Panc1 (cell line): ENCODE measurements around the gene MAD1L1. TPM values are rescaled to one million over a fixed set of nuclear protein-coding genes. Genes with fewer than 3 reads are reported as not detected.

Experiments
- ATAC-seq: fragments of 200-7000 bp; cut with Tn5 transposase; 2 replicates; pipeline ENCODE4 v1.9.1; 2020; ENCODE audit warnings: mild to moderate bottlenecking, moderate library complexity
- BruUV-seq: library from RNA; stranded (reverse); fragments of 400-500 nt; replicated peaks from 2 replicates; lab custom pipeline; 2021; lab: Mats Ljungman, UMichigan
- CTCF ChIA-PET: fragments of 300-600 bp; sonication (Branson Sonifier 250); formaldehyde crosslinking; loops from one replicate; lab custom pipeline; 2022; ENCODE audit warnings: antibody characterized with exemption; lab: Charles Lee
- POLR2A ChIA-PET: fragments of 300-600 bp; sonication (Branson Sonifier 250); formaldehyde crosslinking; loops from one replicate; lab custom pipeline; 2022; ENCODE audit warnings: antibody characterized with exemption; lab: Charles Lee
- DNase-seq: peaks from one replicate; pipeline ENCODE4 v3.0.0-alpha.2; 2010; ENCODE audit warnings: low read depth, low spot score
- H3K27ac ChIP-seq: 2 replicates; pipeline ENCODE4 v1.5.1; 2011; ENCODE audit warnings: mild to moderate bottlenecking, low read length, inconsistent platforms
- H3K27me3 ChIP-seq: fragments of 200-500 bp; sonication (Bioruptor generic); 2 replicates; pipeline ENCODE4 v1.6.0; 2014; ENCODE audit warnings: low read length, inconsistent platforms; ENCODE audit not compliant: control insufficient read depth, insufficient read depth
- H3K36me3 ChIP-seq: fragments of 200-500 bp; sonication (Bioruptor generic); 2 replicates; pipeline ENCODE4 v1.5.1; 2014; ENCODE audit warnings: inconsistent platforms, mild to moderate bottlenecking, low read length, moderate library complexity; ENCODE audit not compliant: control insufficient read depth, insufficient read depth
- H3K4me1 ChIP-seq: 2 replicates; pipeline ENCODE4 v1.5.1; 2011; ENCODE audit warnings: inconsistent platforms, mild to moderate bottlenecking, low read length, moderate library complexity; ENCODE audit not compliant: control insufficient read depth, insufficient read depth
- H3K4me3 ChIP-seq, 2 experiments: 2 replicates each; pipeline ENCODE4 v1.5.1; 2011 to 2012; ENCODE audit warnings: low read depth in 2 of 2, low read length in 2 of 2, mild to moderate bottlenecking in 2 of 2, inconsistent platforms in 1 of 2, moderate library complexity in 1 of 2
- H3K9me3 ChIP-seq: fragments of 200-500 bp; sonication (Bioruptor generic); 2 replicates; pipeline ENCODE4 v1.5.1; 2014; ENCODE audit warnings: low read depth, mild to moderate bottlenecking, inconsistent platforms, low read length, moderate library complexity; ENCODE audit not compliant: control insufficient read depth, insufficient read depth
- CTCF ChIP-seq: fragments of 450-650 bp; IDR thresholded peaks from 2 replicates; pipeline ENCODE4 v1.5.1; 2017; ENCODE audit warnings: mild to moderate bottlenecking
- POLR2AphosphoS5 ChIP-seq: IDR thresholded peaks from 2 replicates; pipeline ENCODE4 v1.6.1; 2012; ENCODE audit warnings: mild to moderate bottlenecking, low read depth, low read length, moderate library complexity
- REST ChIP-seq, 2 experiments: IDR thresholded peaks; 2 replicates each; pipeline ENCODE4 v1.6.1; 2011 to 2012; ENCODE audit warnings: low read depth in 2 of 2, control low read depth in 1 of 2, low read length in 1 of 2, mild to moderate bottlenecking in 1 of 2, moderate library complexity in 1 of 2; ENCODE audit not compliant: insufficient read depth in 1 of 2
- SIN3A ChIP-seq: IDR thresholded peaks from 2 replicates; pipeline ENCODE4 v1.6.1; 2012; ENCODE audit warnings: low read depth, mild to moderate bottlenecking, low read length, moderate library complexity, borderline replicate concordance; ENCODE audit not compliant: insufficient read depth
- TCF7L2 ChIP-seq: IDR thresholded peaks from 2 replicates; pipeline ENCODE4 v1.6.1; 2011; ENCODE audit warnings: mild to moderate bottlenecking, low read depth, low read length, inconsistent platforms
- in situ Hi-C: cut with HindIII; loops from 2 replicates; pipeline ENCODE4 v1.10.0; 2016; ENCODE audit warnings: low sequenced_read_pairs, low pct_unique_long_range_greater_than_20kb
- intact Hi-C: fragments of 100-400 bp; cut with micrococcal nuclease; formaldehyde crosslinking; loops from one replicate; pipeline ENCODE4 v1.10.0; 2022; ENCODE audit not compliant: unreplicated experiment
- total RNA-seq: library from RNA; stranded (reverse); gene quantifications from one replicate; pipeline ENCODE4 v1.2.1, GENCODE V29; 2021; ENCODE audit not compliant: unreplicated experiment

MAD1L1 gene
- total RNA-seq, 1 experiment from 2014 or later, result 70.8 TPM

DNA sequence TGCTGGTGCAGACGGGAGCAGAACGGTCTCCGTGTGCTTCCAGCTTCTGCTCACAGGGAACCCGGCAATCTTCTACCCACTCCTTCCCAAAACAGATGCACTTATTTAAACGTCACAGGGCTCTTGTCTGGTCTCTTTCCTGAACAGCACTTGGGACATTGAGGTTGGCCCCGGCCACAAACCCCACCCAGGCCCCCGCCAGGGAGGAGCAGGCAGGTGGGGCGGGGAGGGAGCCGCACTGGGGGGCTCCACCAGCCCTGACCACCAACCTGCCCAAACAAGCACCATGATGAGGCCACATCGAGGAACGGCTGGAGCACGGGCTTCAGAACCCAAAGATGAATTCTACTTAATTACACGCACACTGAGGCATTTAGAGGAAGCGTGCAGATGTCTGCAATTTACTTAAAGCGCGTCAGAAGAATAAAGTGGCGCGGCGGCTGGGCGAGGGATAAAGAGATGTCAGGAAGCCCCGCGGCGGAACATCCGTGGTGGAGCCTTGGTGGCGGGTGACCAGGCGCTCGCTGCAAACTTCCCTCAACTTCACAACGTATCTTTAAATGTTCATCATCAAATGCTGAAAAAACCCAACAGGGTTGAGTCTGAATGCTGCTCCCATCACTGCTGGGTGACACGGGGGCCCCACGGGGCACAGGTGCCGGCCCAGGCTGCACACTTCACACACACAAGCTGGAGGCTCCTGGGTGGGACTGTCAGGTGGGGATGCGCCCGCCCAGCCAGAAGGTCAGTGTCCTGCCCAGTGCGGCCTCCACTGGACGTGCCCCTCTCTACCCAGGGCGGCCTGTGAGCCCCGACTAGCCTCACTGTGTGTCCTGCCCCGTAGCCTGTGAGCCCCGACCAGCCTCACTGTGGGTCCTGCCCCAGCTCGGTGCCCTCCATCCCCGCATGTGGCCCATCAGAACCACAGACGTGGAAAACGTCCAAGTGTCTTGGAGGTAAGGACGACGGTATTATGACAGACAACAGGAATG lies 279.2 kb downstream of the MAD1L1 start:
- BruUV-seq, result no TSS peak
- no peak for DNase-seq
- POLR2A ChIA-PET, result no interaction called here
- no peak for TF ChIP-seq CTCF
- TF ChIP-seq SIN3A, result no peak
- TF ChIP-seq POLR2AphosphoS5, result no peak
- no peak for TF ChIP-seq REST (IDR thresholded peaks at IDR 0.05; ENCODE audit: insufficient read depth in 1 of 2, low read depth in 2 of 2, low read length in 1 of 2)
- no peak for TF ChIP-seq TCF7L2
- Histone ChIP-seq H3K27me3 (no peaks in the 10 kb centered on the region), H3K9me3 (no peaks in the 10 kb centered on the region), H3K4me1 (no peaks in the 10 kb centered on the region), H3K27ac (no peak overlapping the region), H3K36me3 (no peaks in the 10 kb centered on the region), H3K4me3 (no peak overlapping the region)
- ATAC-seq, result no peak
- CTCF ChIA-PET, result no interaction called here
- in situ Hi-C loops, result no loop called here
- intact Hi-C loops, result no loop called here

- in situ Hi-C loops (no loop called here), intact Hi-C loops (no loop called here)
- H3K27ac ChIP-seq, result no peak overlapping the region
- H3K36me3 ChIP-seq, result no peaks in the 10 kb centered on the region
- no peaks in the 10 kb centered on the region for H3K9me3 ChIP-seq
- ChIA-PET POLR2A (no interaction called here), CTCF (no interaction called here)
- BruUV-seq, result no TSS peak
- H3K4me1 ChIP-seq, result no peaks in the 10 kb centered on the region
- TF ChIP-seq POLR2AphosphoS5 (no peak), REST (IDR thresholded peaks at IDR 0.05; ENCODE audit: insufficient read depth in 1 of 2, low read depth in 2 of 2, low read length in 1 of 2) (no peak), SIN3A (no peak), CTCF (no peak), TCF7L2 (no peak)
- H3K4me3 ChIP-seq, result no peak overlapping the region
- no peak for DNase-seq
- no peaks in the 10 kb centered on the region for H3K27me3 ChIP-seq
- ATAC-seq, result no peak
Observed at GRCh38 chr7:1952781-1953180, 280.0 kb downstream of the MAD1L1 start.
